Stimulated activated CD4-positive, alpha-beta T cell treated with anti-CD3 and anti-CD28 coated beads, Interleukin-4, amount 100 ng/mL, for 1 hour (primary cell): ENCODE results near the gene TIPRL.
"Not testable (repeated sequence)": the region's sequence is repeated elsewhere in the genome, so short reads cannot be mapped to it uniquely, and the experiment has no call there.

ENCODE experiments used
- DNase-seq: peaks from one replicate; pipeline ENCODE4 v3.0.0-alpha.2; 2020

The TIPRL gene

GRCh38 chr1:168159979-168160378 lies 18.8 kb upstream of the TIPRL start:
- DNase-seq: no peak

- no peak for DNase-seq
Measured at GRCh38 chr1:168161459-168161858, 17.3 kb upstream of the TIPRL start.

GRCh38 chr1:168163670-168164069 lies 15.1 kb upstream of the TIPRL start:
- DNase-seq: no peak

DNA sequence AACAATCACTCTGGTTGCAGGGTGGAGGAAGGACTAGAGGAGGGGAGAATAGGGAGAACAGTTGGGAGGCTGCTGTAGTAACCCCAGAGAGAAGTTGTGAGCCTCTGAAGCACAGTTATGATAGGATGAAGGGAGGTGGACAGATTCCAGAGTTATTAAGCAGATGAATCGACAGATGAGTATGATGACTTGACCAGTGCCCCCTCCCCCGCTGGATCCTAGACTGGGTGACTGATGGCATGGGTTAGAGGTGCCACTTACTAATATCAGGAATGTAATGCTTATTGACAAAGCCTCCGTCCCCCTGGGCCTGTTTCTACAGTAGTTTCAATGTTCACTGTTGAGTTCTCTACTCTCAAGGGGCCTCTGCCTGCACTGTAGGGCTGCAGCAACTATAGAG lies 14.0 kb upstream of the TIPRL start:
- no peak for DNase-seq

- DNase-seq: no peak
Measured at GRCh38 chr1:168167806-168168205, 11.0 kb upstream of the TIPRL start.

- no peak for DNase-seq
Measured at GRCh38 chr1:168170564-168171508, 7.9 kb upstream of the TIPRL start.

GRCh38 chr1:168172250-168172915 lies 6.4 kb upstream of the TIPRL start:
- no peak for DNase-seq

GRCh38 chr1:168178227-168178637 lies 530 bp upstream of the TIPRL start:
- no peak for DNase-seq

GRCh38 chr1:168179438-168180147 lies 831 bp downstream of the TIPRL start:
- no peak for DNase-seq

GRCh38 chr1:168180148-168180524 lies 1.4 kb downstream of the TIPRL start:
- no peak for DNase-seq

- not testable (repeated sequence) for DNase-seq
Measured at GRCh38 chr1:168181063-168181720, 2.4 kb downstream of the TIPRL start.

- no peak for DNase-seq
Measured at GRCh38 chr1:168187177-168187576, 8.4 kb downstream of the TIPRL start.

GRCh38 chr1:168190403-168190802 lies 11.6 kb downstream of the TIPRL start:
- no peak for DNase-seq

GRCh38 chr1:168195199-168196135 lies 16.7 kb downstream of the TIPRL start:
- no peak for DNase-seq

DNA sequence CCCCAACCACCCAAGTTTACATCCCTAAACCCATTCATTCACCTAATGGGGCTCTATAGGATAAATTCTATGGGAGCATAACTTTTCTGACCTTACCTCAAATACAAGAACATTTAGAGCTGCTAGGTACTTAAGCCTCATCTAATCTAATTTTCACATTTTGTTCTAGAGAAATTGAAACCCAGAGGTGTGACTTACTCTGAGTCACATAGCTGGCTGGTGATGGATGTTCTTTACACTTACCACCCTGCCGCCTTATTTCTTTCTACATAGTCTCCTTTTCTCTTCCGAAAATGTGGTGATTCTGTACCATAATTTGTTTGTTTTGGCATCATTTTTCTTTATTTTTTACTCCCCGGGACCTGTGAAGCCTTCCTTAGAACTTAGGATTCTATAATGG lies 20.3 kb downstream of the TIPRL start:
- no peak for DNase-seq

- no peak for DNase-seq
Measured at GRCh38 chr1:168202941-168203654, 24.3 kb downstream of the TIPRL start.

- DNase-seq: no peak
Measured at GRCh38 chr1:168206111-168206510, 27.3 kb downstream of the TIPRL start.

GRCh38 chr1:168207673-168208072 lies 28.9 kb downstream of the TIPRL start:
- not testable (repeated sequence) for DNase-seq

GRCh38 chr1:168210312-168210711 lies 31.6 kb downstream of the TIPRL start:
- no peak for DNase-seq

DNA sequence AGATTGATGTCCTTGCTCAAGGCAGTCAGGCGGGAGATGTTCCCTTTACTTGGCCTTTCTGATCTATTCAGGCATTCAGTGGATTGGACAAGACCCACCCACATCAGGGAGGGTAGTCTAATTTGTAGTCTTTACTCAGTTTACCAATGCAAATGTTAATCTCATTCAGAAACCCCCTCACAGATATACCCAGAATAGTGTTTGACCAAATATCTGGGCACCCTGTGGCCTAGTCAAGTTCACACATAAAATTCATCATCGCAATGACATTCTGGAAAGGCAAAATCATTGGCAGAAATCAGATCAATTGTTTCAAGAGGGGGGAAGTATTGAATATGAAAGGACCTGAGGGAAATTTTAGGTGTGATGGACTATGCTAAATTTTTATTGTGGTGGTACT lies 34.6 kb downstream of the TIPRL start:
- no peak for DNase-seq

- DNase-seq: no peak
Measured at GRCh38 chr1:168216171-168216570, 37.4 kb downstream of the TIPRL start.
